GM18519 (cell line): ENCODE measurements around the gene CHRD.
"Not testable (repeated sequence)": the region's sequence is repeated elsewhere in the genome, so short reads cannot be mapped to it uniquely, and the experiment has no call there.

Experiments
- ATAC-seq: cut with Tn5 transposase; IDR thresholded peaks from one replicate; pipeline ENCODE4 v1.9.1; 2021; ENCODE audit warnings: mild to moderate bottlenecking, moderate library complexity; ENCODE audit not compliant: unreplicated experiment, low FRiP score

Gene CHRD

GRCh38 chr3:184409946-184410500 is 30.2 kb downstream of the CHRD start:
- ATAC-seq: no peak

DNA sequence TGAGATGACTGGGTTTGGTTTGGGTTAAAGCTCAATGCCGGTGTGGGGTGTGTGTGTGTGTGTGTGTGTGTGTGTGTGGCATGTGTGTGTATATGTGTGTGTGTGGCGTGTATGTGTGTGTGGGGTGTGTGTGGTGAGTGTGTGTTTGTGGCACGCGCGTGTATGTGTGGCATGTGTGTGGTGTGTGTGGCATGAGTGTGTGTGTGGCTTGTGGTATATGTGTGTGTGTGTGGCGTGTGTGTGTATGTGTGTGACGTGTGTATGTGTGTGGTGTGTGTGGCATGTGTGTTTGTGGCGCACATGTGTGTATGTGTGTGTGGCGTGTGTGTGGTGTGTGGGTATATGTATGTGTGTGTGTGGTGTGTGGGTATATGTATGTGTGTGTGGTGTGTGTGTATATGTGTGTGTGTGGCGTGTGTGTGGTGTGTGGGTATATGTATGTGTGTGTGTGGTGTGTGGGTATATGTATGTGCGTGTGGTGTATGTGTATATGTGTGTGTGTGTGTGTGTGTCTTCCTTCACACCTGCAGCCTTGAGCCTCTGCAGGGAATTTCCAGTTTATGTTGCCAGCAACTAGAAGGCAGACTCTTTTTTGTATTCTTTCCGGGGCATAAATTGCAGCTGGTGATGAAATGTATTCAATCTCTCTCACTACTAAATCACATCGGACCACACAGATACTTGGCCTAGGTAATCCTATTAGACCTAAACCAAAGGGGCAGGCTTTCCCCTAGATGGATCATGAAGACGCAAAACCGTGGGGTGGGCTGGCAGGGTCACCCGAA is 34.8 kb downstream of the CHRD start:
- no peak for ATAC-seq

- ATAC-seq: no peak
Measured at GRCh38 chr3:184415203-184415490, 35.3 kb downstream of the CHRD start.

DNA sequence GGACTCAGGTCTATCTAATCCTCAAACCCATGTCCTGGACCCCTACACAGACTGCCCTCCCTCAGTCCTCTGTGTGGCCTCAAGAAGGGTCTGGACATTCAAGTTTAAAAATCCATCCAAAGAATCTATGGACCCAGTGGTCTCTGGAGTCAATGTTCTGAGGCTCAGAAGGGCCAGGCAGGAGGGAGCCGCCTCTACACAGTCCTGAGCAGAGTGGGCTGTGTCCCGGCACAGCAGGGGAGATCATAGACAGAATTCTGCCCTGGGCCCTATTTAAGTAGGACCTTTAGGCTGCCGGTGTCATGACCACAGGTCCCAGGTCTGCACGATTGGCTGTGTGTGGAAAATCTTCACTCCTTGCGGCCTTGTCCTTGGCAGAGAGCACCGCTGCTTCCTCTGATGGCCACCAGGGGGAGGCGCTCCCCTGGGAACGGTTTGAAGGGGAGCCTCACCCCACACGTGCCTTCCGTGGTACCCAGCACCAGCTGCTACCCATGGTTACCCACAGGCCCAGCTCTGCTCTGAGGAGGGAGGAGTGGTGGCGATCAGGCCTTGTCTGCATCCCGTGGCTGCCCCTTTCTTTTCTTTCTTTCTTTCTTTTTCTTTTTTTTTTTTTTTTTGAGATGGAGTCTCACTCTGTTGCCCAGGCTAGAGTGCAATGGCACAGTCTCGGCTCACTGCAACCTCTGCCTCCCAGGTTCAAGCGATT is 37.9 kb downstream of the CHRD start:
- ATAC-seq: no peak

DNA sequence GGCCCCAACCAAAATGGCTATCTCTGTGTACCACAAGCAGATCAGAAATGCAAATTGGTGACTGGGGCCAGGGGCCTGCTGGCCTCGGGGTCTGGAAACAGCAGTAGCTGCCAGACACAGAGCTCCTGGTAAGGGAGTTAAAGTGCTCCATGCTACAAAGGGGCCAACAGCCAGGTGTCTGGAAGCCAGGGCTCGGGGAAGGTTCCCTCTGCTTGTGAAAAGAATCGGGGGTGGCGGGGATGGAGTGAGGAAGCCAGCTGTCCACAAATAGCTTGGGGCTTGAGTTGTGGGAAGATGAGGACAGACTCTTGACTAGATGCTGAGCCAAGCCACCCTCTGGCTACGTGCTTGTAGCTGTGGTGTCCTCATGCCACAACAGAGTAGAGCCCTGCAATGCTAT is 39.3 kb downstream of the CHRD start:
- no peak for ATAC-seq

GRCh38 chr3:184423561-184423960 is 43.7 kb downstream of the CHRD start:
- no peak for ATAC-seq

DNA sequence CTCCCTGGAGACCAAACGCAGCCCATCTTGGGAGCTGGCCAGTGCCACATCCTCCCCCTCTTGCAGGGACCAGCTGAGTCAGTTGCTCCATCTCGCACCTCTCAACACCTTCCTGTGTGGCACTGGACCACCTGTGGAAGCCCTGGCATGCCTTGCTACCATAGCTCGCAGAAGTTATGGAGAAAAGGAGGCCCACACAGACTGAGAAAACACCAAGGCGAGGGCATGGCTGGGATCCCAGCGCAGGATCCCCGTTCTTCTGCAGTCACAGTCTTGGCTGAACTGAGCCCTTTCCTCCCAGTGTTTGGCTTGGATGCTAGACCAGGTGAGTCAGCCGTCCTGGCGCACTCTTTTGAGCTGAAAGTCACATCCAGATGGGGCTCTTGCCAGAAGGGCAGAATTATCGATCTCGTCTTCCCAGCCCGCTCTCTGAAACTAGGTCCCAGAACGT is 46.9 kb downstream of the CHRD start:
- ATAC-seq: no peak

DNA sequence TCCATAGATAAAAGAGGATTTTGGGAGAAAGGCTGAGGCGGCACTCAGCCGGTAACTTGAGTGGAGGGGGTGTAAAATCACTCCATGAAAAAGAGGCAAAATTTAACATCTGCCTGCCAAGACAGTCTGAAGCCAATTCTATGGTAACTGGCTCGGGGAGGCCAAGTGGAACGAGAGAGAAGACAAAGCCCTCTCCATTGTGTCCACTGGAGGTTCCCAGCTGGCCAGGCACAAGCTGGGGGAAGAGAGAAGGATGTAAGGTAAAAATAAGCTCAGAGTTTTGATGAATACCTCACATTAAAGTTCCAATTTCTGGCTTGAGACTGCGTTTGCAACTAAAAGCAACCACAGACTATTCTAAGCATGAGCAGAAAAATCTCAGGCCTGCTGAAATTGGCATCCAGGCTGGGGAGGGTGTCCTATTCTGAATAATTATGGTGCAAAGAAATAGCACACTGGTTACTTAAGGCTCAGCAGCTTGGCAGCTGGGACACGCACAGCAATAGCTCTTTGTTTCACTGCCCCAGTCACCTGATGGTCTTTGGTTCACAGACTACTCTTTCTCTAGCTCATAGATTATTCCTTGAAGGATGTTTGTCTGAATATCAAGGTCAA is 48.8 kb downstream of the CHRD start:
- ATAC-seq: no peak

GRCh38 chr3:184429786-184430185 is 49.9 kb downstream of the CHRD start:
- ATAC-seq: no peak

- ATAC-seq: no peak
Measured at GRCh38 chr3:184430940-184431339, 51.1 kb downstream of the CHRD start.

- ATAC-seq: not testable (repeated sequence)
Measured at GRCh38 chr3:184433178-184433577, 53.3 kb downstream of the CHRD start.

DNA sequence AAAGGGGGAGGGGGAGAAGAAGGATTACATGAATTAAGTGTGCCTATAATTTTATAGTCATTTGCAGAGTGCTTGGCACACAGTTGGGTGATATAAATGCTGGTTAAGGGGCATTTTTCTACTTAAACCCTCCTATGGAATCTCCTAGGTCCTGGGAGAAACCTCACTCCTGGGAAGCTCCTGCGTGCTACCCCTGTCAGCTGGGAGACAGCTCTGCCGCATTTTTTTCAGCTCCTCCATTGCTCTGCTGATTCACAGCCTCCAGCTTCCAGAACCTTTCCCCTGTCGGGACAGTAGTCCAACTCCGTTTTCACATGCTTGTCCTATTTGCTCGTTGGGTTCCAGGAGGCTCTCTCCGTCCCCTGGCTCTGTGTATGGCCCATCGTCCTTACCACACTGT is 59.2 kb downstream of the CHRD start:
- no peak for ATAC-seq
